ENCODE measurements around the gene KREMEN2. TPM values are rescaled to one million over a fixed set of nuclear protein-coding genes. Genes with fewer than 3 reads are reported as not detected.

KREMEN2 gene
- total RNA-seq, 1 experiment from 2014 or later = 8.4 TPM

DNA sequence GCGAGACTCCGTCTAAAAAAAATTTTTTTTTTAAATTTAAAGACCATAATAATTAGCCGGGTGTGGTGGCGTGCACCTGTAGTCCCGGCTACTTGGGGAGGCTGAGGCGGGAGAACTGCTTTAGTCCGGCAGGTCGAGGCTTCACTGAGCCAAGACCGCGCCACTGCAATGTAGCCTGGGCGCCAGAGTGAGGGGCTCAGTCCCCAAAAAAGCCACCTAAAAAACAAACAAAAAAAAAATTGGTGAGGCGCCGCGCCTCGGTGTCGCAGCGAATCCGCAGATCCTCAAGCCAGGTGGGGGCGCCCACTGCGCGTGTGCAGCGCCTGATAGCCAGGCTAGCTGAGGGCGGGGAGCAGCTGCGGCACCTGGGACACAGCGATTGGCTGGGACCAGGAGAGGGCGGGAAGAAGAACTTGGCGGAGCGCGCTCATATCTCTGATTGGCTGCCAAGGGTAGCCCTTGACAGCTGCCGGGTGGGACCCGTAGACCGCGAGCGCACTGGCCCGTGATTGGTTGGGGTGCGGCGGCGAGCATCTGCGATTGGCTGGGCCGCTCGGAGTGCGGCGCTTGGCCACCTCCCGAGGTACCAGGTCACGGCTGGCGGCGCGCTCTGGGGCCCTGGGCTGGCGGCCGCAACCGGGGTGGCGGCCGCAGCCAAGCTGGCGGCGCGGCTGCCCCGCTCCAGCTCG is 39.7 kb downstream of the KREMEN2 start:
- Histone ChIP-seq H3K9me3 (ENCODE audit: insufficient read depth, low read depth) (no peaks in the 10 kb centered on the region), H3K4me2 (peak overlapping the region; percentile 44; the same call in 1 of the 2 replicates), H3K79me2 (ENCODE audit: low read depth) (peaks cover 12% of the 10 kb centered on the region; the same call in 1 of the 2 replicates), H3K36me3 (ENCODE audit: low read depth) (no peaks in the 10 kb centered on the region), H2AFZ (no peak overlapping the region), H3F3A (ENCODE audit: insufficient read depth, low read depth) (peaks cover 26% of the 10 kb centered on the region), H3K4me3 (no peak overlapping the region; the same call in 1 of the 2 replicates), H3K27me3 (ENCODE audit: insufficient read depth, low read depth) (no peaks in the 10 kb centered on the region), H3K27ac (no peak overlapping the region), H3K9me2 (ENCODE audit: insufficient read depth) (no peaks in the 10 kb centered on the region), H4K20me1 (ENCODE audit: insufficient read depth) (no peaks in the 10 kb centered on the region), H3K4me1 (replicated peaks; ENCODE audit: insufficient read depth) (peaks cover 32% of the 10 kb centered on the region)
- ChIA-PET POLR2A (ENCODE audit: unreplicated experiment) (interaction anchor here (0.6 to 3.2 kb wide), 4 partner anchors 9 to 24 kb away, joined by 8 to 87 read pairs (median 19); partner anchors contain the start of genes CLDN9, HCFC1R1, THOC6 and TNFRSF12A), CTCF (interaction anchor here (0.6 to 1.6 kb wide), 7 partner anchors 9 to 126 kb away, joined by 3 to 15 read pairs (median 4); partner anchors contain the start of genes CLDN9, HCFC1R1, THOC6 and TNFRSF12A)
- peak; percentile 96 to 100 for DNase-seq
- BruUV-seq (replicated peaks) = no TSS peak
- no peak for TF ChIP-seq EZH2 (IDR thresholded peaks at IDR 0.05; ENCODE audit: low read depth)
- TF ChIP-seq, protein P1, sequence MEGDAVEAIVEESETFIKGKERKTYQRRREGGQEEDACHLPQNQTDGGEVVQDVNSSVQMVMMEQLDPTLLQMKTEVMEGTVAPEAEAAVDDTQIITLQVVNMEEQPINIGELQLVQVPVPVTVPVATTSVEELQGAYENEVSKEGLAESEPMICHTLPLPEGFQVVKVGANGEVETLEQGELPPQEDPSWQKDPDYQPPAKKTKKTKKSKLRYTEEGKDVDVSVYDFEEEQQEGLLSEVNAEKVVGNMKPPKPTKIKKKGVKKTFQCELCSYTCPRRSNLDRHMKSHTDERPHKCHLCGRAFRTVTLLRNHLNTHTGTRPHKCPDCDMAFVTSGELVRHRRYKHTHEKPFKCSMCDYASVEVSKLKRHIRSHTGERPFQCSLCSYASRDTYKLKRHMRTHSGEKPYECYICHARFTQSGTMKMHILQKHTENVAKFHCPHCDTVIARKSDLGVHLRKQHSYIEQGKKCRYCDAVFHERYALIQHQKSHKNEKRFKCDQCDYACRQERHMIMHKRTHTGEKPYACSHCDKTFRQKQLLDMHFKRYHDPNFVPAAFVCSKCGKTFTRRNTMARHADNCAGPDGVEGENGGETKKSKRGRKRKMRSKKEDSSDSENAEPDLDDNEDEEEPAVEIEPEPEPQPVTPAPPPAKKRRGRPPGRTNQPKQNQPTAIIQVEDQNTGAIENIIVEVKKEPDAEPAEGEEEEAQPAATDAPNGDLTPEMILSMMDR (conservative IDR thresholded peaks at IDR 0.05) = peak; percentile 61
- intact Hi-C loops (cut with micrococcal nuclease; ENCODE audit: unreplicated experiment) = loop anchor here (1.0 to 2.0 kb wide), 6 partner anchors 8 to 126 kb away; no protein-coding TSS in a partner anchor

DNA sequence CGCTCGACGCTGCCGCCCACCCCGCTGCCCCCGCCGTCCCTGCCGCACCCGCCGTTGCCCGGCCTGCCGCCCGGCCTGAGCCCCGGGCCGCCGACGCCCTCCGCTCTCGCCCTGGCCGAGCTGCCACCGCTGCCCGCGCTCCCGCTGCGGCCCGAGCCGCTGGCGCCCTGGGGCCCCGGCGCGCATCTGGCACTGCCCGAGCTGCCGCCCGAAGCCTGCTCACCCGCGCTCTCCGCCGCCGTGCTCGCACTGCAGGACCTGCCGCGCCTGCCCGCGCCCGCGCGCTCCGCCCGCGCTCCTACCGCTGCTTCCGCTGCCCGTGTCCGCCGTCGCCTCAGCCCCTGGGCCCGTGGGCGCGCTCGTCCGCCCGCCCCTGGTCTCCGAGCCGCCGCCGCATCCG is 40.2 kb downstream of the KREMEN2 start:
- Histone ChIP-seq H3K27me3 (ENCODE audit: insufficient read depth, low read depth) (no peaks in the 10 kb centered on the region), H3F3A (ENCODE audit: insufficient read depth, low read depth) (peaks cover 32% of the 10 kb centered on the region), H3K27ac (no peak overlapping the region), H3K4me2 (no peak overlapping the region), H3K9me2 (ENCODE audit: insufficient read depth) (no peaks in the 10 kb centered on the region), H3K4me1 (replicated peaks; ENCODE audit: insufficient read depth) (peaks cover 38% of the 10 kb centered on the region), H3K9me3 (ENCODE audit: insufficient read depth, low read depth) (no peaks in the 10 kb centered on the region), H3K79me2 (ENCODE audit: low read depth) (peaks cover 12% of the 10 kb centered on the region; the same call in 1 of the 2 replicates), H3K36me3 (ENCODE audit: low read depth) (no peaks in the 10 kb centered on the region), H4K20me1 (ENCODE audit: insufficient read depth) (no peaks in the 10 kb centered on the region), H3K4me3 (no peak overlapping the region), H2AFZ (no peak overlapping the region)
- no TSS peak for BruUV-seq (replicated peaks)
- ChIA-PET CTCF (interaction anchor here (0.6 to 1.6 kb wide), 7 partner anchors 8 to 125 kb away, joined by 3 to 15 read pairs (median 4); partner anchors contain the start of genes CLDN9, HCFC1R1, THOC6 and TNFRSF12A), POLR2A (ENCODE audit: unreplicated experiment) (interaction anchor here (0.6 to 3.2 kb wide), 3 partner anchors 9 to 23 kb away, joined by 8 to 87 read pairs (median 9); partner anchors contain the start of genes HCFC1R1, THOC6 and TNFRSF12A)
- intact Hi-C loops (cut with micrococcal nuclease; ENCODE audit: unreplicated experiment) = loop anchor here (1.0 to 2.0 kb wide), 3 partner anchors 9 to 54 kb away; no protein-coding TSS in a partner anchor
- no peak for TF ChIP-seq EZH2 (IDR thresholded peaks at IDR 0.05; ENCODE audit: low read depth)
- TF ChIP-seq, protein P1 (conservative IDR thresholded peaks at IDR 0.05) = no peak
- DNase-seq = peak in 1 of 2 experiments; percentile 67

DNA sequence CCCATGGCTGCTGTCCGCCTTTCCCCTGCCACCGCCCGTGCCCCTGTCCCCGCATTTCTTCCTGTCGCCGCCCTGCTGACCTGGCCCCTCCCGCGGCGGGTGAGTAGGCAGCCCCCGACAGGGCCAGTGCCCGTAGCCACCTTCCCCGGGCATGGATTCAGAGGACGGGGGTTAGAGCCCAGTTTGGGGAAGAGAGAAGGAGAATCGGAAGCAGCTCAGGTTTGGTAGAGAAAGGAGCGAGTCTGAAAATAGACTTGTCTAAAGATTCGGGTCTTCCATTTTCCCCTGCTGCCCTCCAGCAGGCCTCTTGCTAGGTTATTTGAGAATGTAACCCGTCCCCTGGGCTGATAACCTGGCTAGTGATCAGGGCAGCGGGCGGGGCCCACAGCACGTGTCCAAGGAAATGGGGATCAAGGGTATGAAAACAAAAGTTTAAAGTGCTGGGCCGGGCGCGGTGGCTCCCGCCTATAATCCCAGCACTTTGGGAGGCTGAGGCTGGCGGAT is 40.8 kb downstream of the KREMEN2 start:
- Histone ChIP-seq H3K36me3 (ENCODE audit: low read depth) (no peaks in the 10 kb centered on the region), H2AFZ (peak overlapping the region; percentile 68), H3F3A (ENCODE audit: insufficient read depth, low read depth) (peaks cover 36% of the 10 kb centered on the region), H3K4me1 (replicated peaks; ENCODE audit: insufficient read depth) (peaks cover 42% of the 10 kb centered on the region), H4K20me1 (ENCODE audit: insufficient read depth) (no peaks in the 10 kb centered on the region), H3K79me2 (ENCODE audit: low read depth) (peaks cover 12% of the 10 kb centered on the region; the same call in 1 of the 2 replicates), H3K27ac (peak overlapping the region; percentile 51), H3K4me2 (peak overlapping the region; percentile 67), H3K4me3 (peak overlapping the region; percentile 55), H3K27me3 (ENCODE audit: insufficient read depth, low read depth) (no peaks in the 10 kb centered on the region), H3K9me3 (ENCODE audit: insufficient read depth, low read depth) (no peaks in the 10 kb centered on the region), H3K9me2 (ENCODE audit: insufficient read depth) (no peaks in the 10 kb centered on the region)
- intact Hi-C loops (cut with micrococcal nuclease; ENCODE audit: unreplicated experiment) = loop anchor here (1.0 to 2.0 kb wide), 3 partner anchors 10 to 54 kb away; no protein-coding TSS in a partner anchor
- ChIA-PET CTCF (interaction anchor here (0.6 to 1.6 kb wide), 5 partner anchors 15 to 40 kb away, joined by 3 to 15 read pairs (median 5); partner anchors contain the start of gene TNFRSF12A), POLR2A (ENCODE audit: unreplicated experiment) (interaction anchor here (3.2 kb wide), 1 partner anchor 17 kb away, joined by 87 read pairs; the partner anchor contains the start of genes HCFC1R1, THOC6 and TNFRSF12A)
- TSS peak; percentile 61 for BruUV-seq (replicated peaks)
- peak; percentile 74 to 78 for DNase-seq
- TF ChIP-seq, protein P1 (conservative IDR thresholded peaks at IDR 0.05) = no peak
- TF ChIP-seq EZH2 (IDR thresholded peaks at IDR 0.05; ENCODE audit: low read depth) = no peak

Data from PC-9 (cell line).